ENCODE measurements around the gene KDM4C. TPM values are rescaled to one million over a fixed set of nuclear protein-coding genes. Genes with fewer than 3 reads are reported as not detected.

The KDM4C gene
- total and polyA plus RNA-seq, 2 of the 4 experiments (the other 2 are of a cell fraction), result 11.8 to 23.8 TPM

DNA sequence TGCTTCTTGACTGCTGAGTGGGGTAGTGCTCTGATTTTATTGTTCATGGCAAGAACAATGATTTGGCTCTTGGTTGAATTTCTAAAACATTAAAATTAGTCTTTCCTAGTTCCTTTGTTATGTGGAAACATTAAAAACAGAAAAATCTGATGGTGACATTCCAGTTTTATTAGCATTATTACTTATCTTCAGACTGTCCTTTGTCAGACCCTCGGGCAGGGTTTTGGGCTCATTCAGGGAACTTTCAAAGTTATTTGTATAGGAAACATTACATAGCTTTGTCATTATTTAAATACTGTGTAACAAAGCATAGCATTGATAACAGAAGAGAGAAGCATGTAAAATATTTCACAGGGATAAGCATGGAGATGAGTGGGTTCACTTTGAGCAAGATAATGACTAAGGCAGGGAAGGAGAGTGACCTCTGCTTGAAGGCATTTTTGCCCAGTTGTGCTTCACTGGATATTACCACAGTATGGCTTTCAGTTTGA is 119.9 kb downstream of the KDM4C start:
- Histone ChIP-seq H4K91ac (ENCODE audit: insufficient read depth, low read depth, low read length) (no peak overlapping the region), H3K4me1 (ENCODE audit: control insufficient read depth, insufficient read depth, low read length) (peaks cover 2% of the 10 kb centered on the region; the same call in 1 of the 2 replicates), H3K79me1 (ENCODE audit: low read depth in 1 of 2, low read length in 2 of 2) (peaks cover 9 to 13% of the 10 kb centered on the region in 2 experiments; a peak in 3 of 4 replicates), H2BK15ac (ENCODE audit: low read depth, low read length) (no peak overlapping the region), H2BK20ac (ENCODE audit: low read depth, low read length) (no peak overlapping the region), H2BK120ac (ENCODE audit: low read depth, low read length) (no peak overlapping the region), H3K9ac (ENCODE audit: low read depth, low read length) (no peak overlapping the region), H2BK5ac (ENCODE audit: low read depth, low read length, poor library complexity, severe bottlenecking) (peak overlapping the region; percentile 40), H4K8ac (ENCODE audit: low read depth in 2 of 2, low read length in 2 of 2) (peak overlapping the region in 1 of 2 experiments; percentile 51; a peak in 1 of 4 replicates), H3K18ac (ENCODE audit: low read depth, low read length) (no peak overlapping the region), H4K5ac (ENCODE audit: low read depth, low read length) (no peak overlapping the region), H3K23ac (ENCODE audit: low read depth, low read length) (no peak overlapping the region), H3K56ac (ENCODE audit: extremely low read depth, insufficient read depth, low read length) (no peak overlapping the region), H3K9me1 (ENCODE audit: insufficient read depth, low read length) (no peaks in the 10 kb centered on the region), H3K36me3 (ENCODE audit: control insufficient read depth, insufficient read depth, low read length) (no peaks in the 10 kb centered on the region), H3K4me3 (ENCODE audit: insufficient read depth, low read depth, low read length) (no peak overlapping the region), H3K27ac (ENCODE audit: insufficient read depth, low read length) (no peak overlapping the region), H3K27me3 (ENCODE audit: control insufficient read depth, insufficient read depth, low read length) (no peaks in the 10 kb centered on the region), H3K9me3 (ENCODE audit: control insufficient read depth, insufficient read depth, low read length) (no peaks in the 10 kb centered on the region), H2AFZ (replicated peaks; ENCODE audit: low read length, poor library complexity) (no peak overlapping the region), H3K4ac (ENCODE audit: low read depth, low read length) (no peak overlapping the region), H2AK9ac (replicated peaks; ENCODE audit: low read depth, low read length, poor library complexity) (no peak overlapping the region), H3K14ac (replicated peaks; ENCODE audit: low read depth, low read length) (no peak overlapping the region; the same call in 1 of the 2 replicates), H4K20me1 (ENCODE audit: insufficient read depth, low read length) (no peaks in the 10 kb centered on the region), H2AK5ac (ENCODE audit: low read depth, low read length) (no peak overlapping the region), H3K4me2 (ENCODE audit: low read depth, low read length) (peak overlapping the region; percentile 1; the same call in 1 of the 2 replicates)
- no TSS peak for BruUV-seq (replicated peaks)
- peak; percentile 94 for ATAC-seq (ENCODE audit: low read depth)
- ChIA-PET POLR2A (ENCODE audit: unreplicated experiment) (no interaction called here), CTCF (interaction anchor here (0.7 kb wide), 1 partner anchor 167 kb away, joined by 3 read pairs; no protein-coding TSS in a partner anchor)
- intact Hi-C loops (cut with micrococcal nuclease) (no loop called here), dilution Hi-C loops (cut with HindIII; ENCODE audit: low sequenced_read_pairs, unreplicated experiment) (no loop called here), in situ Hi-C loops (cut with MboI; ENCODE audit: low sequenced_read_pairs) (no loop called here)
- DNase-seq, result peak; percentile 83
- WGBS, 2 experiments (ENCODE audit: extremely low coverage in 2 of 2, insufficient read length in 1 of 2), result no CpG with 5 or more reads among the region's 1 CpG
- TF ChIP-seq, protein P1, sequence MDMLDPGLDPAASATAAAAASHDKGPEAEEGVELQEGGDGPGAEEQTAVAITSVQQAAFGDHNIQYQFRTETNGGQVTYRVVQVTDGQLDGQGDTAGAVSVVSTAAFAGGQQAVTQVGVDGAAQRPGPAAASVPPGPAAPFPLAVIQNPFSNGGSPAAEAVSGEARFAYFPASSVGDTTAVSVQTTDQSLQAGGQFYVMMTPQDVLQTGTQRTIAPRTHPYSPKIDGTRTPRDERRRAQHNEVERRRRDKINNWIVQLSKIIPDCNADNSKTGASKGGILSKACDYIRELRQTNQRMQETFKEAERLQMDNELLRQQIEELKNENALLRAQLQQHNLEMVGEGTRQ (IDR thresholded peaks at IDR 0.05; ENCODE audit: low read depth, low read length), result no peak
- peak; percentile 13 for TF ChIP-seq RCOR1 (IDR thresholded peaks at IDR 0.05; ENCODE audit: insufficient replicate concordance, low read length)
- TF ChIP-seq BHLHE40 (IDR thresholded peaks at IDR 0.05; ENCODE audit: low read depth, low read length), result no peak
- TF ChIP-seq, protein P2, sequence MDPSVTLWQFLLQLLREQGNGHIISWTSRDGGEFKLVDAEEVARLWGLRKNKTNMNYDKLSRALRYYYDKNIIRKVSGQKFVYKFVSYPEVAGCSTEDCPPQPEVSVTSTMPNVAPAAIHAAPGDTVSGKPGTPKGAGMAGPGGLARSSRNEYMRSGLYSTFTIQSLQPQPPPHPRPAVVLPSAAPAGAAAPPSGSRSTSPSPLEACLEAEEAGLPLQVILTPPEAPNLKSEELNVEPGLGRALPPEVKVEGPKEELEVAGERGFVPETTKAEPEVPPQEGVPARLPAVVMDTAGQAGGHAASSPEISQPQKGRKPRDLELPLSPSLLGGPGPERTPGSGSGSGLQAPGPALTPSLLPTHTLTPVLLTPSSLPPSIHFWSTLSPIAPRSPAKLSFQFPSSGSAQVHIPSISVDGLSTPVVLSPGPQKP (IDR thresholded peaks at IDR 0.05; ENCODE audit: borderline replicate concordance, low read depth, low read length), result no peak
- TF ChIP-seq MXI1 (IDR thresholded peaks at IDR 0.05; ENCODE audit: borderline replicate concordance, low read depth, low read length), result no peak
- TF ChIP-seq SMC3 (IDR thresholded peaks at IDR 0.05; ENCODE audit: low read depth, low read length), result no peak
- TF ChIP-seq MAFK (IDR thresholded peaks at IDR 0.05; ENCODE audit: low read depth, low read length), result no peak
- TF ChIP-seq CHD1 (IDR thresholded peaks at IDR 0.05; ENCODE audit: low read depth, low read length), result no peak
- no peak for TF ChIP-seq RFX5 (IDR thresholded peaks at IDR 0.05; ENCODE audit: low read depth, low read length)
- TF ChIP-seq RAD21 (IDR thresholded peaks at IDR 0.05; ENCODE audit: low read length), result no peak
- peak; percentile 63 for TF ChIP-seq CEBPB (IDR thresholded peaks at IDR 0.05; ENCODE audit: low read depth, low read length)
- no peak for TF ChIP-seq MAZ (IDR thresholded peaks at IDR 0.05; ENCODE audit: borderline replicate concordance, low read depth, low read length)
- no peak for TF ChIP-seq NFE2L2 (IDR thresholded peaks at IDR 0.05; ENCODE audit: low read depth, low read length)
- no peak for TF ChIP-seq POLR2A (IDR thresholded peaks at IDR 0.05; ENCODE audit: low read depth, low read length)
- TF ChIP-seq, protein P3, sequence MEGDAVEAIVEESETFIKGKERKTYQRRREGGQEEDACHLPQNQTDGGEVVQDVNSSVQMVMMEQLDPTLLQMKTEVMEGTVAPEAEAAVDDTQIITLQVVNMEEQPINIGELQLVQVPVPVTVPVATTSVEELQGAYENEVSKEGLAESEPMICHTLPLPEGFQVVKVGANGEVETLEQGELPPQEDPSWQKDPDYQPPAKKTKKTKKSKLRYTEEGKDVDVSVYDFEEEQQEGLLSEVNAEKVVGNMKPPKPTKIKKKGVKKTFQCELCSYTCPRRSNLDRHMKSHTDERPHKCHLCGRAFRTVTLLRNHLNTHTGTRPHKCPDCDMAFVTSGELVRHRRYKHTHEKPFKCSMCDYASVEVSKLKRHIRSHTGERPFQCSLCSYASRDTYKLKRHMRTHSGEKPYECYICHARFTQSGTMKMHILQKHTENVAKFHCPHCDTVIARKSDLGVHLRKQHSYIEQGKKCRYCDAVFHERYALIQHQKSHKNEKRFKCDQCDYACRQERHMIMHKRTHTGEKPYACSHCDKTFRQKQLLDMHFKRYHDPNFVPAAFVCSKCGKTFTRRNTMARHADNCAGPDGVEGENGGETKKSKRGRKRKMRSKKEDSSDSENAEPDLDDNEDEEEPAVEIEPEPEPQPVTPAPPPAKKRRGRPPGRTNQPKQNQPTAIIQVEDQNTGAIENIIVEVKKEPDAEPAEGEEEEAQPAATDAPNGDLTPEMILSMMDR (conservative IDR thresholded peaks at IDR 0.05; ENCODE audit: low read depth, low read length), result no peak
- 0 out of 2 replicates have a peak, but pooled peaks have one; percentile 9 for TF ChIP-seq FOS (IDR thresholded peaks at IDR 0.05; ENCODE audit: low read depth, low read length)
